CD4-positive, alpha-beta T cell (primary cell): ENCODE results near the gene CORO1C. TPM values are rescaled to one million over a fixed set of nuclear protein-coding genes. Genes with fewer than 3 reads are reported as not detected.

Source experiments
- ATAC-seq: fragments of 200-7000 bp; cut with Tn5 transposase; one replicate; pipeline ENCODE4 v1.10.0; 2022; ENCODE audit warnings: mild to moderate bottlenecking; ENCODE audit not compliant: poor library complexity
- CTCF ChIA-PET: fragments of 350-600 bp; sonication (Branson Sonifier 250); formaldehyde crosslinking; loops from one replicate; lab custom pipeline; 2021; ENCODE audit warnings: antibody characterized with exemption, inconsistent platforms; lab: Charles Lee
- POLR2A ChIA-PET: fragments of 350-600 bp; sonication (Branson Sonifier 250); formaldehyde crosslinking; loops from one replicate; lab custom pipeline; 2021; ENCODE audit warnings: antibody characterized with exemption, inconsistent platforms; lab: Charles Lee
- DNase-seq, 14 experiments: peaks; one replicate each; pipeline ENCODE4 v3.0.0-alpha.2; 2013 to 2020; ENCODE audit warnings: mixed read lengths in 2 of 14
- H3K27ac ChIP-seq, 2 donors: one replicate each; pipeline versions ENCODE4 v1.5.1 to v1.7.0; 2013; ENCODE audit warnings: low read length in 2 of 2, low read depth in 1 of 2, mild to moderate bottlenecking in 1 of 2
- H3K27me3 ChIP-seq, 2 experiments: 1 replicate in 1 of 2; 2 replicates in 1 of 2; pipeline versions ENCODE4 v1.6.1 to v1.7.0; 2013; ENCODE audit warnings: low read length in 2 of 2, control low read depth in 1 of 2, mild to moderate bottlenecking in 1 of 2, moderate library complexity in 1 of 2; ENCODE audit not compliant: insufficient read depth in 2 of 2, control insufficient read depth in 1 of 2
- H3K36me3 ChIP-seq: one replicate; pipeline ENCODE4 v1.6.1; 2013; ENCODE audit warnings: low read length, control low read depth; ENCODE audit not compliant: insufficient read depth
- H3K4me1 ChIP-seq: one replicate; pipeline ENCODE4 v1.6.1; 2013; ENCODE audit warnings: low read length, control low read depth; ENCODE audit not compliant: insufficient read depth
- H3K4me3 ChIP-seq: one replicate; pipeline ENCODE4 v1.5.1; 2013; ENCODE audit warnings: mild to moderate bottlenecking, low read length, moderate library complexity
- H3K9me3 ChIP-seq, 2 experiments: 1 replicate in 1 of 2; 2 replicates in 1 of 2; pipeline versions ENCODE4 v1.6.1 to v1.7.0; 2013; ENCODE audit warnings: low read length in 2 of 2, mild to moderate bottlenecking in 2 of 2, control low read depth in 1 of 2, moderate library complexity in 1 of 2; ENCODE audit not compliant: control insufficient read depth in 1 of 2, insufficient read depth in 1 of 2
- H3K27ac Mint-ChIP-seq: one replicate; pipeline ENCODE4 v1.8.0; 2020; ENCODE audit warnings: mixed read lengths
- H3K27me3 Mint-ChIP-seq: one replicate; pipeline ENCODE4 v1.8.0; 2021; ENCODE audit warnings: mixed read lengths
- H3K36me3 Mint-ChIP-seq: one replicate; pipeline ENCODE4 v1.8.0; 2021; ENCODE audit warnings: low read depth, mixed read lengths
- H3K4me1 Mint-ChIP-seq: one replicate; pipeline ENCODE4 v1.8.0; 2021; ENCODE audit warnings: low read depth, mixed read lengths
- H3K4me3 Mint-ChIP-seq: one replicate; pipeline ENCODE4 v1.8.0; 2020; ENCODE audit warnings: mild to moderate bottlenecking, mixed read lengths
- H3K9me3 Mint-ChIP-seq: one replicate; pipeline ENCODE4 v1.8.0; 2020; ENCODE audit warnings: mixed read lengths
- intact Hi-C, 2 experiments: fragments of 100-400 bp; cut with DNase I in 1 of 2; cut with micrococcal nuclease in 1 of 2; formaldehyde crosslinking; loops; one replicate each; pipeline versions ENCODE4 v1.15.1 to v1.9.0; 2023 to 2025; cut with DNase I, micrococcal nuclease
- total RNA-seq, 174 experiments: library from RNA in 2 of 174; stranded (reverse) in 2 of 174; gene quantifications; one replicate each; pipeline ENCODE4 v1.2.3 and lab custom pipeline; 2021 to 2026
- TF ChIP-seq, protein P1 (sequence below): fragments of 200-600 bp; IDR thresholded peaks from one replicate; pipeline ENCODE4 v1.8.0; 2022; ENCODE audit warnings: antibody characterized with exemption, mild to moderate bottlenecking

Gene CORO1C
- total RNA-seq, 2 experiments from 2014 or later = 6.7 to 7.4 TPM

DNA sequence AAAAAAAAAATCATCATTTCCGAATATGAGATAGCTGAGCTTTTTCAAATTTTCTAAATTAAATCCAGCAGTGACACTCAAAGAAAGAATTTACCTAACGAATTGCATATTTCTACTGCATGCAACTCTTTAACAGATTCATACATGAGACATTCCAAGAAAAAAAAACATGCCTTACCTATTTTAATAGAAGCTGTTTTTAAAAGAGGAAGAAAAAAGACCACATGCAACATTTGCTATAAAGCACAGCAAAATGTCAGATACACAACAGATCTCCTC, 18.5 kb downstream of the CORO1C start:
- Histone ChIP-seq H3K27ac (no peak overlapping the region), H3K36me3 (no peaks in the 10 kb centered on the region), H3K9me3 (no peaks in the 10 kb centered on the region), H3K27me3 (no peaks in the 10 kb centered on the region), H3K4me1 (no peaks in the 10 kb centered on the region), H3K4me3 (no peak overlapping the region)
- no peak for ATAC-seq
- TF ChIP-seq, protein P1, sequence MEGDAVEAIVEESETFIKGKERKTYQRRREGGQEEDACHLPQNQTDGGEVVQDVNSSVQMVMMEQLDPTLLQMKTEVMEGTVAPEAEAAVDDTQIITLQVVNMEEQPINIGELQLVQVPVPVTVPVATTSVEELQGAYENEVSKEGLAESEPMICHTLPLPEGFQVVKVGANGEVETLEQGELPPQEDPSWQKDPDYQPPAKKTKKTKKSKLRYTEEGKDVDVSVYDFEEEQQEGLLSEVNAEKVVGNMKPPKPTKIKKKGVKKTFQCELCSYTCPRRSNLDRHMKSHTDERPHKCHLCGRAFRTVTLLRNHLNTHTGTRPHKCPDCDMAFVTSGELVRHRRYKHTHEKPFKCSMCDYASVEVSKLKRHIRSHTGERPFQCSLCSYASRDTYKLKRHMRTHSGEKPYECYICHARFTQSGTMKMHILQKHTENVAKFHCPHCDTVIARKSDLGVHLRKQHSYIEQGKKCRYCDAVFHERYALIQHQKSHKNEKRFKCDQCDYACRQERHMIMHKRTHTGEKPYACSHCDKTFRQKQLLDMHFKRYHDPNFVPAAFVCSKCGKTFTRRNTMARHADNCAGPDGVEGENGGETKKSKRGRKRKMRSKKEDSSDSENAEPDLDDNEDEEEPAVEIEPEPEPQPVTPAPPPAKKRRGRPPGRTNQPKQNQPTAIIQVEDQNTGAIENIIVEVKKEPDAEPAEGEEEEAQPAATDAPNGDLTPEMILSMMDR = no peak
- POLR2A ChIA-PET = interaction anchor here (1.5 kb wide), 1 partner anchor 10 kb away, joined by 3 read pairs; no protein-coding TSS in a partner anchor
- no peak for DNase-seq
- intact Hi-C loops = no loop called here
- Mint-ChIP-seq H3K4me3 (no peak overlapping the region), H3K36me3 (no peaks in the 10 kb centered on the region), H3K27me3 (no peaks in the 10 kb centered on the region), H3K27ac (no peak overlapping the region), H3K4me1 (peaks cover 4% of the 10 kb centered on the region), H3K9me3 (no peaks in the 10 kb centered on the region)
- CTCF ChIA-PET = interaction anchor here (0.6 kb wide), 1 partner anchor 70 kb away, joined by 3 read pairs; no protein-coding TSS in a partner anchor

DNA sequence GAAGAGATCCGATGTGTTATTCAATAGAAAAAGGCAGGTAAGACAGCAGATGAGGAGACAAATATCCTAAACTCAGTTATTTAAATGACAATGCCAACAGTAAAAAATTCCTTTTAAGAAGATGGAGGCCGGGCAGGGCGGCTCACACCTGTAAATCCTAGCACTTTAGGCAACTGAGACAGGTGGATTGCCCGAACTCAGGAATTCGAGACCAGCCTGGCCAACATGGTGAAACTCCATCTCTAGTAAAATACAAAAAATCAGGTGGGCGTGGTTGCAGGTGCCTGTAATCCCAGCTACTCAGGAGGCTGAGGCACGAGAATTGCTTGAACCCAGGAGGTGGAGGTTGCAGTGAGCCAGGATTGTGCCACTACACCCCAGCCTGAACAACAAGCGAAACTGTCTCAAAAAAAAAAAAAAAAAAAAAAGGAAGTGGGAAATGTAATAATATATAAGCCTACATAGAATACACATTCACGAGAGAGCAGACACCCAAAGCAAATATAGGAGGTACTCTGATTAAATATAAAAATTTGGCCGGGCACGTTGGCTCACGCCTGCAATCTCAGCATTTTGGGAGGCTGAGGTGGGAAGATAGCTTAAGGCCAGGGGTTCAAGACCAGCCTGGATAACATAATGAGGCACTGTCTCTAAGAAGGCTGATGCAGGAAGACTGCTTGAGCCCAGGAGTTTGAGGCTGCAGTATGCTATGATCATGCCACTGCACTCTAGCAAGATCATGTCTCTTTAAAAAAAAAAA, 19.0 kb downstream of the CORO1C start:
- ChIA-PET POLR2A (interaction anchor here (1.5 kb wide), 1 partner anchor 10 kb away, joined by 3 read pairs; no protein-coding TSS in a partner anchor), CTCF (interaction anchor here (0.6 kb wide), 1 partner anchor 71 kb away, joined by 3 read pairs; no protein-coding TSS in a partner anchor)
- Mint-ChIP-seq H3K27ac (no peak overlapping the region), H3K9me3 (no peaks in the 10 kb centered on the region), H3K36me3 (no peaks in the 10 kb centered on the region), H3K27me3 (no peaks in the 10 kb centered on the region), H3K4me1 (peaks cover 4% of the 10 kb centered on the region), H3K4me3 (no peak overlapping the region)
- Histone ChIP-seq H3K36me3 (no peaks in the 10 kb centered on the region), H3K4me1 (no peaks in the 10 kb centered on the region), H3K27me3 (no peaks in the 10 kb centered on the region), H3K27ac (no peak overlapping the region), H3K9me3 (no peaks in the 10 kb centered on the region), H3K4me3 (no peak overlapping the region)
- DNase-seq (no peak), ATAC-seq (no peak)
- TF ChIP-seq, protein P1 = no peak
- intact Hi-C loops = no loop called here

DNA sequence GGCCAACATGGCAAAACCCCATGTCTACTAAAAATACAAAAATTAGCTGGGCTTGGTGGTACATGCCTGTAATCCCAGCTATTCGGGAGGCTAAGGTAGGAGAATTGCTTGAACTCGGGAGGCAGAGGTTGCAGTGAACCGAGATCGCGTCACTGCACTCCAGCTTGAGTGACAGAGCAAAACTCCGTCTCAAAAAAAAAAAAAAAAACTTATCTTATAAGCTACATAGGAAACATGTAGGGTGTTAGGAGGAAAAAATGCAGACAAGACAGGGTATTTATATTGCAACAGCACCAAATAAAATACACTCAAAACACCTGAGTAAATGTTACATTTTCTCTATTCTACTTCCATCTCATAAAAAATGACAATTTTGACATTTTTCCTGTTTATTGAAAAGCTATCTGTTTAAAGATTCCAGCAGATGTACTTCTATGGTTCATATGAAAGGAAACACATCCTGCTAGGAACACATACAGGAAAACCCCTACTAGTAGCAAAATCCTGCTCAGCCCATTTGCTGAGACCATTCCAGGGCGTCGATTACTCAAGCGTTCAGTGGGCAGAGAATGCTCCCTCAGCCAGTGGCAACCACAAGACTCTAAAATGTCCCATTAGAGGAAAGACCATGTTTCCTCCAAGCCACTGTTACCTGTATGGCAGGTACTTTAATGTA, 19.7 kb downstream of the CORO1C start:
- no peak for DNase-seq
- peaks cover 4% of the 10 kb centered on the region for H3K4me1 Mint-ChIP-seq
- ATAC-seq = no peak
- CTCF ChIA-PET = no interaction called here
- POLR2A ChIA-PET = no interaction called here
- H3K4me3 Mint-ChIP-seq = no peak overlapping the region
- no peaks in the 10 kb centered on the region for H3K9me3 Mint-ChIP-seq
- no peaks in the 10 kb centered on the region for H3K27me3 ChIP-seq
- no peaks in the 10 kb centered on the region for H3K36me3 Mint-ChIP-seq
- no peaks in the 10 kb centered on the region for H3K9me3 ChIP-seq
- H3K4me1 ChIP-seq = no peaks in the 10 kb centered on the region
- no peak overlapping the region for H3K4me3 ChIP-seq
- no peak overlapping the region for H3K27ac Mint-ChIP-seq
- TF ChIP-seq, protein P1 = no peak
- no peak overlapping the region for H3K27ac ChIP-seq
- no peaks in the 10 kb centered on the region for H3K27me3 Mint-ChIP-seq
- intact Hi-C loops = no loop called here
- H3K36me3 ChIP-seq = no peaks in the 10 kb centered on the region
